ENCODE measurements around the gene DNAH2. TPM values are rescaled to one million over a fixed set of nuclear protein-coding genes. Genes with fewer than 3 reads are reported as not detected.

Gene DNAH2
- total RNA-seq, 3 donors from 2014 or later, result 0.16 to 1.5 (median 0.98) TPM

GRCh38 chr17:7873051-7873450 is 155.5 kb downstream of the DNAH2 start:
- Histone ChIP-seq H3K36me3 (no peaks in the 10 kb centered on the region), H3K4me3 (no peak overlapping the region), H3K9me3 (no peaks in the 10 kb centered on the region), H3K27me3 (no peaks in the 10 kb centered on the region), H3K27ac (no peak overlapping the region), H3K4me1 (no peaks in the 10 kb centered on the region)
- intact Hi-C loops (cut with DNase I; ENCODE audit: low total_unique reads), result no loop called here
- DNase-seq (ENCODE audit: low spot score in 2 of 2), result peak in 1 of 2 donors; percentile 6
- no peak for TF ChIP-seq POLR2A (IDR thresholded peaks at IDR 0.05)

GRCh38 chr17:7875804-7876370 is 158.3 kb downstream of the DNAH2 start:
- no peak for DNase-seq (ENCODE audit: low spot score in 2 of 2)
- TF ChIP-seq POLR2AphosphoS5 (IDR thresholded peaks at IDR 0.05) (no peak), POLR2A (IDR thresholded peaks at IDR 0.05) (no peak), CTCF (IDR thresholded peaks at IDR 0.05) (no peak)
- Histone ChIP-seq H3K4me3 (no peak overlapping the region), H3K27ac (no peak overlapping the region), H3K27me3 (no peaks in the 10 kb centered on the region), H3K4me1 (no peaks in the 10 kb centered on the region), H3K9me3 (no peaks in the 10 kb centered on the region), H3K36me3 (no peaks in the 10 kb centered on the region)
- intact Hi-C loops (cut with DNase I; ENCODE audit: low total_unique reads), result no loop called here

- Histone ChIP-seq H3K27ac (no peak overlapping the region), H3K9me3 (no peaks in the 10 kb centered on the region), H3K36me3 (no peaks in the 10 kb centered on the region), H3K4me1 (no peaks in the 10 kb centered on the region), H3K27me3 (no peaks in the 10 kb centered on the region), H3K4me3 (no peak overlapping the region)
- TF ChIP-seq CTCF (IDR thresholded peaks at IDR 0.05), result no peak
- TF ChIP-seq POLR2AphosphoS5 (IDR thresholded peaks at IDR 0.05), result no peak
- TF ChIP-seq POLR2A (IDR thresholded peaks at IDR 0.05), result no peak
- intact Hi-C loops (cut with DNase I; ENCODE audit: low total_unique reads), result no loop called here
- no peak for DNase-seq (ENCODE audit: low spot score in 2 of 2)
These were observed 160.7 kb downstream of the DNAH2 start for GRCh38 chr17:7878234-7878633.

- intact Hi-C loops (cut with DNase I; ENCODE audit: low total_unique reads), result no loop called here
- Histone ChIP-seq H3K36me3 (no peaks in the 10 kb centered on the region), H3K4me1 (no peaks in the 10 kb centered on the region), H3K27me3 (no peaks in the 10 kb centered on the region), H3K9me3 (no peaks in the 10 kb centered on the region), H3K4me3 (no peak overlapping the region), H3K27ac (no peak overlapping the region)
- no peak for DNase-seq (ENCODE audit: low spot score in 2 of 2)
- TF ChIP-seq POLR2A (IDR thresholded peaks at IDR 0.05) (no peak), POLR2AphosphoS5 (IDR thresholded peaks at IDR 0.05) (no peak), CTCF (IDR thresholded peaks at IDR 0.05) (no peak)
These were observed 162.7 kb downstream of the DNAH2 start for GRCh38 chr17:7880076-7880868.

GRCh38 chr17:7881276-7882054 is 163.9 kb downstream of the DNAH2 start:
- peak overlapping the region in 1 of 2 donors; percentile 95 for H3K27ac ChIP-seq
- DNase-seq (ENCODE audit: low spot score in 2 of 2), result no peak
- no peaks in the 10 kb centered on the region for H3K9me3 ChIP-seq
- intact Hi-C loops (cut with DNase I; ENCODE audit: low total_unique reads), result no loop called here
- H3K27me3 ChIP-seq, result no peaks in the 10 kb centered on the region
- no peak for TF ChIP-seq POLR2AphosphoS5 (IDR thresholded peaks at IDR 0.05)
- no peak for TF ChIP-seq POLR2A (IDR thresholded peaks at IDR 0.05)
- no peak for TF ChIP-seq CTCF (IDR thresholded peaks at IDR 0.05)
- H3K4me1 ChIP-seq, result no peaks in the 10 kb centered on the region
- no peak overlapping the region for H3K4me3 ChIP-seq
- H3K36me3 ChIP-seq, result no peaks in the 10 kb centered on the region

Data from breast epithelium (tissue), 4 donors.